ENCODE measurements around the gene IP6K2. TPM values are rescaled to one million over a fixed set of nuclear protein-coding genes. Genes with fewer than 3 reads are reported as not detected.
"Not testable (repeated sequence)": the region's sequence is repeated elsewhere in the genome, so short reads cannot be mapped to it uniquely, and the experiment has no call there.

Gene IP6K2
- total and polyA plus RNA-seq, 7 donors: 14.0 to 36.8 (median 22.5) TPM

GRCh38 chr3:48738926-48739616, 22.1 kb upstream of the IP6K2 start:
- 60 to 69% (median 65%) methylated on average over 9 of the region's 9 CpGs for WGBS, 3 donors

GRCh38 chr3:48738144-48738536, 21.1 kb upstream of the IP6K2 start:
- WGBS, 3 donors: 70 to 91% (median 86%) methylated on average over 3 of the region's 3 CpGs
- no peak overlapping the region for H3K27ac ChIP-seq
- H3K4me1 ChIP-seq: peaks cover 19% of the 10 kb centered on the region
- intact Hi-C loops (cut with DNase I): loop anchor here in 1 of 2 donors (5.0 kb wide), 1 partner anchor 51 kb away; the partner anchor contains the start of gene NCKIPSD
- DNase-seq (no peak), ATAC-seq (no peak)
- H3K4me3 ChIP-seq: no peak overlapping the region
- no peaks in the 10 kb centered on the region for H3K36me3 ChIP-seq (ENCODE audit: insufficient read depth in 1 of 2, low read depth in 1 of 2)
- no peaks in the 10 kb centered on the region for H3K9me3 ChIP-seq
- no peak for TF ChIP-seq CTCF (IDR thresholded peaks at IDR 0.05)
- no peaks in the 10 kb centered on the region for H3K27me3 ChIP-seq (ENCODE audit: insufficient read depth in 3 of 3, low read length in 2 of 3)

More at GRCh38 chr3:48738926-48739616, 22.1 kb upstream of the IP6K2 start:
- Histone ChIP-seq H3K27me3 (ENCODE audit: insufficient read depth in 3 of 3, low read length in 2 of 3) (no peaks in the 10 kb centered on the region), H3K27ac (peak overlapping the region; percentile 78), H3K4me1 (peaks cover 19% of the 10 kb centered on the region), H3K9me3 (no peaks in the 10 kb centered on the region), H3K4me3 (no peak overlapping the region), H3K36me3 (ENCODE audit: insufficient read depth in 1 of 2, low read depth in 1 of 2) (no peaks in the 10 kb centered on the region)
- DNase-seq: peak in 1 of 2 donors; percentile 60
- TF ChIP-seq CTCF (IDR thresholded peaks at IDR 0.05): no peak
- ATAC-seq: no peak
- intact Hi-C loops (cut with DNase I): loop anchor here in 1 of 2 donors (5.0 kb wide), 1 partner anchor 52 kb away; the partner anchor contains the start of gene NCKIPSD

- not testable (repeated sequence) for H3K9me3 ChIP-seq; H3K4me3 ChIP-seq; H3K27ac ChIP-seq; H3K36me3 ChIP-seq (ENCODE audit: insufficient read depth in 1 of 2, low read depth in 1 of 2); ATAC-seq; DNase-seq; H3K4me1 ChIP-seq; H3K27me3 ChIP-seq (ENCODE audit: insufficient read depth in 3 of 3, low read length in 2 of 3)
- WGBS, 3 donors: 53 to 57% (median 55%) methylated on average over 7 to 8 of the region's 8 CpGs
- intact Hi-C loops (cut with DNase I): loop anchor here in 1 of 2 donors (5.0 kb wide), 1 partner anchor 48 kb away; the partner anchor contains the start of gene NCKIPSD
Measured at GRCh38 chr3:48735075-48735767, 18.2 kb upstream of the IP6K2 start.

- H3K27me3 ChIP-seq (ENCODE audit: insufficient read depth in 3 of 3, low read length in 2 of 3); H3K4me1 ChIP-seq; H3K27ac ChIP-seq; H3K4me3 ChIP-seq; H3K36me3 ChIP-seq (ENCODE audit: insufficient read depth in 1 of 2, low read depth in 1 of 2); intact Hi-C loops (cut with DNase I); H3K9me3 ChIP-seq; ATAC-seq; DNase-seq: not testable (repeated sequence)
- WGBS, 3 donors: 88 to 94% (median 91%) methylated on average over 4 to 16 of the region's 25 CpGs
Measured at GRCh38 chr3:48734541-48734940, 17.5 kb upstream of the IP6K2 start.

- DNase-seq; H3K4me1 ChIP-seq; H3K36me3 ChIP-seq (ENCODE audit: insufficient read depth in 1 of 2, low read depth in 1 of 2); H3K27ac ChIP-seq; H3K9me3 ChIP-seq; H3K4me3 ChIP-seq; H3K27me3 ChIP-seq (ENCODE audit: insufficient read depth in 3 of 3, low read length in 2 of 3); intact Hi-C loops (cut with DNase I); ATAC-seq: not testable (repeated sequence)
- WGBS, 3 donors: 93 to 99% (median 96%) methylated on average over 20 to 33 of the region's 53 CpGs
Measured at GRCh38 chr3:48733752-48734518, 16.9 kb upstream of the IP6K2 start.

Data from psoas muscle (tissue), 8 donors.